GM12891 (cell line): ENCODE data around the gene ECI2.

Source experiments
- POLR2A ChIP-seq: IDR thresholded peaks from 2 replicates; pipeline ENCODE4 v1.6.1; 2011; ENCODE audit warnings: low read depth, low read length, control low read depth
- POLR2AphosphoS5 ChIP-seq: IDR thresholded peaks from 2 replicates; pipeline ENCODE4 v1.6.1; 2011; ENCODE audit warnings: low read depth, low read length, control low read depth
- TAF1 ChIP-seq: IDR thresholded peaks from 2 replicates; pipeline ENCODE4 v1.6.1; 2011; ENCODE audit warnings: low read depth, low read length, control low read depth

GRCh38 chr6:4155848-4156466 lies 20.6 kb upstream of the ECI2 start:
- TF ChIP-seq POLR2AphosphoS5 (no peak), TAF1 (no peak), POLR2A (no peak)
